GM12892 (cell line): ENCODE results near the gene ENOX1.

Experiments used
- DNase-seq: peaks from one replicate; pipeline ENCODE4 v3.0.0; 2011; ENCODE audit not compliant: insufficient read length
- FAIRE-seq: peaks from 2 replicates; lab custom pipeline; 2011; peaks lifted over from hg19 to GRCh38; lab: Jason Lieb, UNC
- POLR2A ChIP-seq: IDR thresholded peaks from 2 replicates; pipeline ENCODE4 v1.6.1; 2011; ENCODE audit warnings: low read depth, low read length, control low read depth
- POLR2AphosphoS5 ChIP-seq: IDR thresholded peaks from 2 replicates; pipeline ENCODE4 v1.6.1; 2011; ENCODE audit warnings: low read depth, low read length, control low read depth
- TAF1 ChIP-seq: IDR thresholded peaks from 2 replicates; pipeline ENCODE4 v1.6.1; 2011; ENCODE audit warnings: low read depth, mild to moderate bottlenecking, control low read depth, low read length, borderline replicate concordance

Gene ENOX1

GRCh38 chr13:43516401-43516833 is 270.4 kb downstream of the ENOX1 start:
- FAIRE-seq (no peak), DNase-seq (no peak)

GRCh38 chr13:43515531-43515930 is 271.2 kb downstream of the ENOX1 start:
- DNase-seq (no peak), FAIRE-seq (no peak)
- TF ChIP-seq POLR2A: no peak
- no peak for TF ChIP-seq TAF1
- TF ChIP-seq POLR2AphosphoS5: no peak

More at GRCh38 chr13:43516401-43516833, 270.4 kb downstream of the ENOX1 start:
- no peak for TF ChIP-seq POLR2AphosphoS5
- TF ChIP-seq POLR2A: no peak

- FAIRE-seq (no peak), DNase-seq (no peak)
- no peak for TF ChIP-seq TAF1
- no peak for TF ChIP-seq POLR2A
Observed at GRCh38 chr13:43514311-43514710, 272.5 kb downstream of the ENOX1 start.

- TF ChIP-seq POLR2A: no peak
- TF ChIP-seq POLR2AphosphoS5: no peak
- no peak for TF ChIP-seq TAF1
- FAIRE-seq (no peak), DNase-seq (no peak)
Observed at GRCh38 chr13:43512221-43512620, 274.6 kb downstream of the ENOX1 start.

GRCh38 chr13:43510956-43511901 is 275.5 kb downstream of the ENOX1 start:
- FAIRE-seq (no peak), DNase-seq (no peak)
- no peak for TF ChIP-seq POLR2AphosphoS5
- TF ChIP-seq TAF1: no peak
- TF ChIP-seq POLR2A: no peak

- DNase-seq: no peak
- TF ChIP-seq POLR2AphosphoS5 (no peak), TAF1 (no peak), POLR2A (no peak)
- FAIRE-seq: no peak
Observed at GRCh38 chr13:43495732-43496131, 291.0 kb downstream of the ENOX1 start.

GRCh38 chr13:43494206-43494605 is 292.6 kb downstream of the ENOX1 start:
- no peak for FAIRE-seq
- no peak for DNase-seq
- TF ChIP-seq POLR2AphosphoS5 (no peak), TAF1 (no peak), POLR2A (no peak)

- DNase-seq: no peak
- peak; percentile 48 for FAIRE-seq
- TF ChIP-seq POLR2A (no peak), TAF1 (no peak), POLR2AphosphoS5 (no peak)
Observed at GRCh38 chr13:43493496-43494000, 293.2 kb downstream of the ENOX1 start.

- no peak for DNase-seq
- TF ChIP-seq TAF1 (no peak), POLR2AphosphoS5 (no peak), POLR2A (no peak)
- FAIRE-seq: no peak
Observed at GRCh38 chr13:43492745-43493144, 294.0 kb downstream of the ENOX1 start.

- TF ChIP-seq POLR2AphosphoS5 (no peak), POLR2A (no peak), TAF1 (no peak)
- no peak for FAIRE-seq
- no peak for DNase-seq
Observed at GRCh38 chr13:43492311-43492710, 294.5 kb downstream of the ENOX1 start.

- FAIRE-seq: no peak
- no peak for DNase-seq
- TF ChIP-seq POLR2A (no peak), TAF1 (no peak), POLR2AphosphoS5 (no peak)
Observed at GRCh38 chr13:43489233-43489632, 297.5 kb downstream of the ENOX1 start.

GRCh38 chr13:43487885-43488284 is 298.9 kb downstream of the ENOX1 start:
- TF ChIP-seq POLR2AphosphoS5: no peak
- no peak for TF ChIP-seq POLR2A
- TF ChIP-seq TAF1: no peak
- DNase-seq (no peak), FAIRE-seq (no peak)

- no peak for FAIRE-seq
- DNase-seq: no peak
- no peak for TF ChIP-seq POLR2AphosphoS5
- no peak for TF ChIP-seq TAF1
- TF ChIP-seq POLR2A: no peak
Observed at GRCh38 chr13:43487461-43487860, 299.3 kb downstream of the ENOX1 start.
